A549 (cell line): ENCODE results near the gene GPR37L1.

ENCODE experiments used
- KDM5A ChIP-seq: fragments of 200-600 bp; sonication (generic); IDR thresholded peaks from 2 replicates; pipeline ENCODE4 v1.6.1; 2016; ENCODE audit warnings: antibody characterized with exemption, mild to moderate bottlenecking
- TF ChIP-seq, protein P1 (sequence below): fragments of >200 bp; sonication (Bioruptor Twin); formaldehyde crosslinking; IDR thresholded peaks from 3 replicates; pipeline ENCODE4 v1.5.1; 2016

GRCh38 chr1:202140833-202141232 is 18.1 kb downstream of the GPR37L1 start:
- TF ChIP-seq, protein P1, sequence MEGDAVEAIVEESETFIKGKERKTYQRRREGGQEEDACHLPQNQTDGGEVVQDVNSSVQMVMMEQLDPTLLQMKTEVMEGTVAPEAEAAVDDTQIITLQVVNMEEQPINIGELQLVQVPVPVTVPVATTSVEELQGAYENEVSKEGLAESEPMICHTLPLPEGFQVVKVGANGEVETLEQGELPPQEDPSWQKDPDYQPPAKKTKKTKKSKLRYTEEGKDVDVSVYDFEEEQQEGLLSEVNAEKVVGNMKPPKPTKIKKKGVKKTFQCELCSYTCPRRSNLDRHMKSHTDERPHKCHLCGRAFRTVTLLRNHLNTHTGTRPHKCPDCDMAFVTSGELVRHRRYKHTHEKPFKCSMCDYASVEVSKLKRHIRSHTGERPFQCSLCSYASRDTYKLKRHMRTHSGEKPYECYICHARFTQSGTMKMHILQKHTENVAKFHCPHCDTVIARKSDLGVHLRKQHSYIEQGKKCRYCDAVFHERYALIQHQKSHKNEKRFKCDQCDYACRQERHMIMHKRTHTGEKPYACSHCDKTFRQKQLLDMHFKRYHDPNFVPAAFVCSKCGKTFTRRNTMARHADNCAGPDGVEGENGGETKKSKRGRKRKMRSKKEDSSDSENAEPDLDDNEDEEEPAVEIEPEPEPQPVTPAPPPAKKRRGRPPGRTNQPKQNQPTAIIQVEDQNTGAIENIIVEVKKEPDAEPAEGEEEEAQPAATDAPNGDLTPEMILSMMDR, result no peak
- TF ChIP-seq KDM5A, result no peak
